Fibroblast of villous mesenchyme (primary cell): Measurements from ENCODE around the gene SLC4A2. TPM values are rescaled to one million over a fixed set of nuclear protein-coding genes. Genes with fewer than 3 reads are reported as not detected.
A peak's percentile ranks its signal among the peaks of the same experiment; 100 is the strongest.

Source experiments
- DNase-seq: peaks from one replicate; pipeline ENCODE4 v3.0.0-alpha.2; 2010; ENCODE audit warnings: low read depth
- H3K4me3 ChIP-seq: 2 replicates; pipeline ENCODE4 v1.5.1; 2011; ENCODE audit warnings: low read depth, mild to moderate bottlenecking, low read length
- total RNA-seq: library from RNA; depleted of rRNA; stranded (reverse); fragments of >200 nt; gene quantifications from 2 replicates; pipeline ENCODE4 v1.2.3, GENCODE V29; 2012
- TF ChIP-seq, protein P1 (sequence below): IDR thresholded peaks from 2 replicates; pipeline ENCODE4 v1.5.1; 2012; ENCODE audit warnings: low read depth, mild to moderate bottlenecking, low read length; ENCODE audit not compliant: insufficient read depth

Gene SLC4A2
- total RNA-seq, 1 donor: 85.5 TPM

- peak overlapping the region; percentile 88 for H3K4me3 ChIP-seq
- peak; percentile 33 for DNase-seq
- TF ChIP-seq, protein P1, sequence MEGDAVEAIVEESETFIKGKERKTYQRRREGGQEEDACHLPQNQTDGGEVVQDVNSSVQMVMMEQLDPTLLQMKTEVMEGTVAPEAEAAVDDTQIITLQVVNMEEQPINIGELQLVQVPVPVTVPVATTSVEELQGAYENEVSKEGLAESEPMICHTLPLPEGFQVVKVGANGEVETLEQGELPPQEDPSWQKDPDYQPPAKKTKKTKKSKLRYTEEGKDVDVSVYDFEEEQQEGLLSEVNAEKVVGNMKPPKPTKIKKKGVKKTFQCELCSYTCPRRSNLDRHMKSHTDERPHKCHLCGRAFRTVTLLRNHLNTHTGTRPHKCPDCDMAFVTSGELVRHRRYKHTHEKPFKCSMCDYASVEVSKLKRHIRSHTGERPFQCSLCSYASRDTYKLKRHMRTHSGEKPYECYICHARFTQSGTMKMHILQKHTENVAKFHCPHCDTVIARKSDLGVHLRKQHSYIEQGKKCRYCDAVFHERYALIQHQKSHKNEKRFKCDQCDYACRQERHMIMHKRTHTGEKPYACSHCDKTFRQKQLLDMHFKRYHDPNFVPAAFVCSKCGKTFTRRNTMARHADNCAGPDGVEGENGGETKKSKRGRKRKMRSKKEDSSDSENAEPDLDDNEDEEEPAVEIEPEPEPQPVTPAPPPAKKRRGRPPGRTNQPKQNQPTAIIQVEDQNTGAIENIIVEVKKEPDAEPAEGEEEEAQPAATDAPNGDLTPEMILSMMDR: peak; percentile 7
Measured at GRCh38 chr7:151060416-151061212, 1.2 kb downstream of the SLC4A2 start.

- peak overlapping the region; percentile 88 for H3K4me3 ChIP-seq
- TF ChIP-seq, protein P1: no peak
- DNase-seq: no peak
Measured at GRCh38 chr7:151061213-151062110, 2.1 kb downstream of the SLC4A2 start.

- H3K4me3 ChIP-seq: peak overlapping the region; percentile 88
Measured at GRCh38 chr7:151062111-151062398, 2.7 kb downstream of the SLC4A2 start.

GRCh38 chr7:151062399-151063211, 3.2 kb downstream of the SLC4A2 start:
- peak; percentile 77 for DNase-seq
- TF ChIP-seq, protein P1: no peak
- H3K4me3 ChIP-seq: peak overlapping the region; percentile 54

More at GRCh38 chr7:151062111-151062398, 2.7 kb downstream of the SLC4A2 start:
- TF ChIP-seq, protein P1: no peak
- no peak for DNase-seq

GRCh38 chr7:151063212-151063561, 3.8 kb downstream of the SLC4A2 start:
- TF ChIP-seq, protein P1: no peak
- peak; percentile 91 for DNase-seq
- H3K4me3 ChIP-seq: peak overlapping the region; percentile 29

- DNase-seq: no peak
- no peak overlapping the region for H3K4me3 ChIP-seq
- TF ChIP-seq, protein P1: no peak
Measured at GRCh38 chr7:151064454-151064853, 5.1 kb downstream of the SLC4A2 start.
